Panc1 (cell line): ENCODE measurements around the gene GDF10. TPM values are rescaled to one million over a fixed set of nuclear protein-coding genes. Genes with fewer than 3 reads are reported as not detected.

Experiments
- ATAC-seq: fragments of 200-7000 bp; cut with Tn5 transposase; 2 replicates; pipeline ENCODE4 v1.9.1; 2020; ENCODE audit warnings: mild to moderate bottlenecking, moderate library complexity
- BruUV-seq: library from RNA; stranded (reverse); fragments of 400-500 nt; replicated peaks from 2 replicates; lab custom pipeline; 2021; lab: Mats Ljungman, UMichigan
- CTCF ChIA-PET: fragments of 300-600 bp; sonication (Branson Sonifier 250); formaldehyde crosslinking; loops from one replicate; lab custom pipeline; 2022; ENCODE audit warnings: antibody characterized with exemption; lab: Charles Lee
- POLR2A ChIA-PET: fragments of 300-600 bp; sonication (Branson Sonifier 250); formaldehyde crosslinking; loops from one replicate; lab custom pipeline; 2022; ENCODE audit warnings: antibody characterized with exemption; lab: Charles Lee
- DNase-seq: peaks from one replicate; pipeline ENCODE4 v3.0.0-alpha.2; 2010; ENCODE audit warnings: low read depth, low spot score
- H3K27ac ChIP-seq: 2 replicates; pipeline ENCODE4 v1.5.1; 2011; ENCODE audit warnings: mild to moderate bottlenecking, low read length, inconsistent platforms
- H3K27me3 ChIP-seq: fragments of 200-500 bp; sonication (Bioruptor generic); 2 replicates; pipeline ENCODE4 v1.6.0; 2014; ENCODE audit warnings: low read length, inconsistent platforms; ENCODE audit not compliant: control insufficient read depth, insufficient read depth
- H3K36me3 ChIP-seq: fragments of 200-500 bp; sonication (Bioruptor generic); 2 replicates; pipeline ENCODE4 v1.5.1; 2014; ENCODE audit warnings: inconsistent platforms, mild to moderate bottlenecking, low read length, moderate library complexity; ENCODE audit not compliant: control insufficient read depth, insufficient read depth
- H3K4me1 ChIP-seq: 2 replicates; pipeline ENCODE4 v1.5.1; 2011; ENCODE audit warnings: inconsistent platforms, mild to moderate bottlenecking, low read length, moderate library complexity; ENCODE audit not compliant: control insufficient read depth, insufficient read depth
- H3K4me3 ChIP-seq, 2 experiments: 2 replicates each; pipeline ENCODE4 v1.5.1; 2011 to 2012; ENCODE audit warnings: low read depth in 2 of 2, low read length in 2 of 2, mild to moderate bottlenecking in 2 of 2, inconsistent platforms in 1 of 2, moderate library complexity in 1 of 2
- H3K9me3 ChIP-seq: fragments of 200-500 bp; sonication (Bioruptor generic); 2 replicates; pipeline ENCODE4 v1.5.1; 2014; ENCODE audit warnings: low read depth, mild to moderate bottlenecking, inconsistent platforms, low read length, moderate library complexity; ENCODE audit not compliant: control insufficient read depth, insufficient read depth
- POLR2AphosphoS5 ChIP-seq: IDR thresholded peaks from 2 replicates; pipeline ENCODE4 v1.6.1; 2012; ENCODE audit warnings: mild to moderate bottlenecking, low read depth, low read length, moderate library complexity
- SIN3A ChIP-seq: IDR thresholded peaks from 2 replicates; pipeline ENCODE4 v1.6.1; 2012; ENCODE audit warnings: low read depth, mild to moderate bottlenecking, low read length, moderate library complexity, borderline replicate concordance; ENCODE audit not compliant: insufficient read depth
- TCF7L2 ChIP-seq: IDR thresholded peaks from 2 replicates; pipeline ENCODE4 v1.6.1; 2011; ENCODE audit warnings: mild to moderate bottlenecking, low read depth, low read length, inconsistent platforms
- in situ Hi-C: cut with HindIII; loops from 2 replicates; pipeline ENCODE4 v1.10.0; 2016; ENCODE audit warnings: low sequenced_read_pairs, low pct_unique_long_range_greater_than_20kb
- intact Hi-C: fragments of 100-400 bp; cut with micrococcal nuclease; formaldehyde crosslinking; loops from one replicate; pipeline ENCODE4 v1.10.0; 2022; ENCODE audit not compliant: unreplicated experiment
- total RNA-seq: library from RNA; stranded (reverse); gene quantifications from one replicate; pipeline ENCODE4 v1.2.1, GENCODE V29; 2021; ENCODE audit not compliant: unreplicated experiment
- TF ChIP-seq, protein P1 (sequence below), 2 experiments: IDR thresholded peaks; 2 replicates each; pipeline ENCODE4 v1.6.1; 2011 to 2012; ENCODE audit warnings: low read depth in 2 of 2, control low read depth in 1 of 2, low read length in 1 of 2, mild to moderate bottlenecking in 1 of 2, moderate library complexity in 1 of 2; ENCODE audit not compliant: insufficient read depth in 1 of 2
- TF ChIP-seq, protein P2 (sequence below): fragments of 450-650 bp; IDR thresholded peaks from 2 replicates; pipeline ENCODE4 v1.5.1; 2017; ENCODE audit warnings: mild to moderate bottlenecking

The GDF10 gene
- total RNA-seq, 1 experiment from 2014 or later, result 1.2 TPM

DNA sequence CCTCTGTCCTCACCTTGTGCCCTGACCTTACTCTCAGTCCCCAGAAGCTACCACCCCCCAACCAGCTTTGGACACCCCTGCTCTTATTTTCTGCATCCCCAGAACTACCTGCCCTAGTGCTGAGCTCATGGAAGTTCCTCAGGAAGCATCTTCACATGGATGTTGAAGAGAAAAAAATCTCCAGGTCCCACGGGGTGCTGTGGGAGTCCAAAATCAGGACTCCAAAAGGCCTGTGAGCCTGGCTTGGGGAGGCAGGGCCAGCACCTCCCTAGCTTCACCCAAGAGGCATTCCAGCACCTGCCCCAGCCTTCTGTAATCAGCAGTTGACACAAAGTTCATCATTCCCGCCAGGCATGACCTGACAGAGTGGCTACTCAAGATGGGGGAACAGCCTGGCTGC, 20.7 kb upstream of the GDF10 start:
- no TSS peak for BruUV-seq
- Histone ChIP-seq H3K4me1 (no peaks in the 10 kb centered on the region), H3K9me3 (no peaks in the 10 kb centered on the region), H3K4me3 (no peak overlapping the region), H3K27ac (no peak overlapping the region), H3K36me3 (no peaks in the 10 kb centered on the region), H3K27me3 (peaks cover 2% of the 10 kb centered on the region; the same call in 1 of the 2 replicates)
- in situ Hi-C loops, result no loop called here
- CTCF ChIA-PET, result no interaction called here
- ATAC-seq, result no peak
- intact Hi-C loops, result no loop called here
- POLR2A ChIA-PET, result no interaction called here
- TF ChIP-seq POLR2AphosphoS5, result no peak
- TF ChIP-seq, protein P1, sequence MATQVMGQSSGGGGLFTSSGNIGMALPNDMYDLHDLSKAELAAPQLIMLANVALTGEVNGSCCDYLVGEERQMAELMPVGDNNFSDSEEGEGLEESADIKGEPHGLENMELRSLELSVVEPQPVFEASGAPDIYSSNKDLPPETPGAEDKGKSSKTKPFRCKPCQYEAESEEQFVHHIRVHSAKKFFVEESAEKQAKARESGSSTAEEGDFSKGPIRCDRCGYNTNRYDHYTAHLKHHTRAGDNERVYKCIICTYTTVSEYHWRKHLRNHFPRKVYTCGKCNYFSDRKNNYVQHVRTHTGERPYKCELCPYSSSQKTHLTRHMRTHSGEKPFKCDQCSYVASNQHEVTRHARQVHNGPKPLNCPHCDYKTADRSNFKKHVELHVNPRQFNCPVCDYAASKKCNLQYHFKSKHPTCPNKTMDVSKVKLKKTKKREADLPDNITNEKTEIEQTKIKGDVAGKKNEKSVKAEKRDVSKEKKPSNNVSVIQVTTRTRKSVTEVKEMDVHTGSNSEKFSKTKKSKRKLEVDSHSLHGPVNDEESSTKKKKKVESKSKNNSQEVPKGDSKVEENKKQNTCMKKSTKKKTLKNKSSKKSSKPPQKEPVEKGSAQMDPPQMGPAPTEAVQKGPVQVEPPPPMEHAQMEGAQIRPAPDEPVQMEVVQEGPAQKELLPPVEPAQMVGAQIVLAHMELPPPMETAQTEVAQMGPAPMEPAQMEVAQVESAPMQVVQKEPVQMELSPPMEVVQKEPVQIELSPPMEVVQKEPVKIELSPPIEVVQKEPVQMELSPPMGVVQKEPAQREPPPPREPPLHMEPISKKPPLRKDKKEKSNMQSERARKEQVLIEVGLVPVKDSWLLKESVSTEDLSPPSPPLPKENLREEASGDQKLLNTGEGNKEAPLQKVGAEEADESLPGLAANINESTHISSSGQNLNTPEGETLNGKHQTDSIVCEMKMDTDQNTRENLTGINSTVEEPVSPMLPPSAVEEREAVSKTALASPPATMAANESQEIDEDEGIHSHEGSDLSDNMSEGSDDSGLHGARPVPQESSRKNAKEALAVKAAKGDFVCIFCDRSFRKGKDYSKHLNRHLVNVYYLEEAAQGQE (IDR thresholded peaks at IDR 0.05; ENCODE audit: insufficient read depth in 1 of 2, low read depth in 2 of 2, low read length in 1 of 2), result no peak
- DNase-seq, result no peak

DNA sequence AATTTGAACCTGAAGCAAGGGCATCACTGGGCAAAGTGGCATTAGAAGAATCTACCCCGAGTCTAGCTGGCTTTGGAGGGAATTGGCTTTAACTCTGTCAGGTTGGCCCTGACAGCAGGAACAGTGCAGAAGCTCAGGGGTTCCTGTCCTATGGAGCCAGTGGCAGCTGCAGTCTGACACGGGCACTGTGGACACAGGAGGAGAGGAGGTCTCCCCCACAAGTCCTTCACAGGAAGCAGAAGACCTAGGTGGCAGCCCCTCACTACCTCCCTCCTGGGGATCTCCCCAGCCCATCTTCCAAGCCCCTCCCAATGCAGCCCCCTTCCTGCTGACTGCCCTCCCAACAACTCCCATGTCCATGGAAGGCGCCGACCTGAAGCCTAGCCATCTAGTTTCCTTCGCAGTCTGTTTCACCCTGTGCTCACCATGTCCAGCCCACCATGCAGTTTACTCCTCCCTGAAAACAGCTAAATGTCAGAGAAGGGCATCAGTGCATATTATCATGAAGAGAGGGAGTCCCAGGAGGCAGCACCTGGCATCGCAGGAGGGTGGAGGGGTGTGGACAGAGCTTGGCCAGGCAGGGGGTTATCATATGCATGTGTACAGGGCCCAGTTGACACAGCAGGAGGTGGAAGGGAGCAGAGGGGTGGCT, 17.9 kb upstream of the GDF10 start:
- Histone ChIP-seq H3K4me3 (no peak overlapping the region), H3K9me3 (no peaks in the 10 kb centered on the region), H3K36me3 (no peaks in the 10 kb centered on the region), H3K27ac (no peak overlapping the region), H3K4me1 (no peaks in the 10 kb centered on the region), H3K27me3 (no peaks in the 10 kb centered on the region)
- TF ChIP-seq SIN3A, result no peak
- TF ChIP-seq, protein P1 (IDR thresholded peaks at IDR 0.05; ENCODE audit: insufficient read depth in 1 of 2, low read depth in 2 of 2, low read length in 1 of 2), result no peak
- TF ChIP-seq TCF7L2, result no peak
- TF ChIP-seq, protein P2, sequence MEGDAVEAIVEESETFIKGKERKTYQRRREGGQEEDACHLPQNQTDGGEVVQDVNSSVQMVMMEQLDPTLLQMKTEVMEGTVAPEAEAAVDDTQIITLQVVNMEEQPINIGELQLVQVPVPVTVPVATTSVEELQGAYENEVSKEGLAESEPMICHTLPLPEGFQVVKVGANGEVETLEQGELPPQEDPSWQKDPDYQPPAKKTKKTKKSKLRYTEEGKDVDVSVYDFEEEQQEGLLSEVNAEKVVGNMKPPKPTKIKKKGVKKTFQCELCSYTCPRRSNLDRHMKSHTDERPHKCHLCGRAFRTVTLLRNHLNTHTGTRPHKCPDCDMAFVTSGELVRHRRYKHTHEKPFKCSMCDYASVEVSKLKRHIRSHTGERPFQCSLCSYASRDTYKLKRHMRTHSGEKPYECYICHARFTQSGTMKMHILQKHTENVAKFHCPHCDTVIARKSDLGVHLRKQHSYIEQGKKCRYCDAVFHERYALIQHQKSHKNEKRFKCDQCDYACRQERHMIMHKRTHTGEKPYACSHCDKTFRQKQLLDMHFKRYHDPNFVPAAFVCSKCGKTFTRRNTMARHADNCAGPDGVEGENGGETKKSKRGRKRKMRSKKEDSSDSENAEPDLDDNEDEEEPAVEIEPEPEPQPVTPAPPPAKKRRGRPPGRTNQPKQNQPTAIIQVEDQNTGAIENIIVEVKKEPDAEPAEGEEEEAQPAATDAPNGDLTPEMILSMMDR, result no peak
- TF ChIP-seq POLR2AphosphoS5, result no peak
- POLR2A ChIA-PET, result no interaction called here
- CTCF ChIA-PET, result no interaction called here
- in situ Hi-C loops (no loop called here), intact Hi-C loops (no loop called here)
- DNase-seq, result no peak
- BruUV-seq, result no TSS peak
- no peak for ATAC-seq
